Ishikawa (cell line): ENCODE data around the gene SRF.

Experiments used
- CEBPB ChIP-seq: IDR thresholded peaks from 2 replicates; pipeline ENCODE4 v1.6.1; 2012
- CREB1 ChIP-seq: IDR thresholded peaks from 2 replicates; pipeline ENCODE4 v1.6.1; 2012; ENCODE audit warnings: low read depth
- EGR1 ChIP-seq: IDR thresholded peaks from 2 replicates; pipeline ENCODE4 v1.6.1; 2012
- EP300 ChIP-seq: IDR thresholded peaks from 2 replicates; pipeline ENCODE4 v1.6.1; 2012; ENCODE audit warnings: borderline replicate concordance
- FOXM1 ChIP-seq: IDR thresholded peaks from 2 replicates; pipeline ENCODE4 v1.6.1; 2012; ENCODE audit warnings: low read depth, borderline replicate concordance
- RAD21 ChIP-seq: IDR thresholded peaks from 2 replicates; pipeline ENCODE4 v1.6.1; 2012; ENCODE audit warnings: low read depth
- TAF1 ChIP-seq: IDR thresholded peaks from 2 replicates; pipeline ENCODE4 v1.6.1; 2012; ENCODE audit warnings: low read depth, mild to moderate bottlenecking
- TEAD4 ChIP-seq: IDR thresholded peaks from 2 replicates; pipeline ENCODE4 v1.6.1; 2012
- USF1 ChIP-seq: IDR thresholded peaks from 2 replicates; pipeline ENCODE4 v1.6.1; 2012
- YY1 ChIP-seq: IDR thresholded peaks from 2 replicates; pipeline ENCODE4 v1.6.1; 2012; ENCODE audit warnings: low read depth
- TF ChIP-seq, protein P1 (sequence below): IDR thresholded peaks from 2 replicates; pipeline ENCODE4 v1.6.1; 2012
- TF ChIP-seq, protein P2 (sequence below): IDR thresholded peaks from 2 replicates; pipeline ENCODE4 v1.6.1; 2012; ENCODE audit warnings: low read depth, mild to moderate bottlenecking

DNA sequence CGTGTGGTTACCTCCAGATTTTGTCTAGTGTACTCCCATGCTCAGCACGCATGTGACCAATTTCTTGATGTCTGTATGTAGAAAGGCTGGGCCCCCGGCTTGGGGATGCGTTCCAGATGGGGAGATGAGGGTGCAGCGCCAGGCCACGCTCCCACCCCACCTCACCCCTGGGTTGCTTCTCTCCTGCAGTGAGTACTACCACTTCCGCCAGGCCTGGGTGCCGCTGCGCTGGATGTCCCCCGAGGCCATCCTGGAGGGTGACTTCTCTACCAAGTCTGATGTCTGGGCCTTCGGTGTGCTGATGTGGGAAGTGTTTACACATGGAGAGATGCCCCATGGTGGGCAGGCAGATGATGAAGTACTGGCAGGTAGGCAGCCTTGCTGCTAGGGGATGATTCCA is 11.5 kb upstream of the SRF start:
- no peak for TF ChIP-seq CEBPB
- no peak for TF ChIP-seq CREB1
- TF ChIP-seq, protein P1, sequence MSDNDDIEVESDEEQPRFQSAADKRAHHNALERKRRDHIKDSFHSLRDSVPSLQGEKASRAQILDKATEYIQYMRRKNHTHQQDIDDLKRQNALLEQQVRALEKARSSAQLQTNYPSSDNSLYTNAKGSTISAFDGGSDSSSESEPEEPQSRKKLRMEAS: no peak
- TF ChIP-seq, protein P2, sequence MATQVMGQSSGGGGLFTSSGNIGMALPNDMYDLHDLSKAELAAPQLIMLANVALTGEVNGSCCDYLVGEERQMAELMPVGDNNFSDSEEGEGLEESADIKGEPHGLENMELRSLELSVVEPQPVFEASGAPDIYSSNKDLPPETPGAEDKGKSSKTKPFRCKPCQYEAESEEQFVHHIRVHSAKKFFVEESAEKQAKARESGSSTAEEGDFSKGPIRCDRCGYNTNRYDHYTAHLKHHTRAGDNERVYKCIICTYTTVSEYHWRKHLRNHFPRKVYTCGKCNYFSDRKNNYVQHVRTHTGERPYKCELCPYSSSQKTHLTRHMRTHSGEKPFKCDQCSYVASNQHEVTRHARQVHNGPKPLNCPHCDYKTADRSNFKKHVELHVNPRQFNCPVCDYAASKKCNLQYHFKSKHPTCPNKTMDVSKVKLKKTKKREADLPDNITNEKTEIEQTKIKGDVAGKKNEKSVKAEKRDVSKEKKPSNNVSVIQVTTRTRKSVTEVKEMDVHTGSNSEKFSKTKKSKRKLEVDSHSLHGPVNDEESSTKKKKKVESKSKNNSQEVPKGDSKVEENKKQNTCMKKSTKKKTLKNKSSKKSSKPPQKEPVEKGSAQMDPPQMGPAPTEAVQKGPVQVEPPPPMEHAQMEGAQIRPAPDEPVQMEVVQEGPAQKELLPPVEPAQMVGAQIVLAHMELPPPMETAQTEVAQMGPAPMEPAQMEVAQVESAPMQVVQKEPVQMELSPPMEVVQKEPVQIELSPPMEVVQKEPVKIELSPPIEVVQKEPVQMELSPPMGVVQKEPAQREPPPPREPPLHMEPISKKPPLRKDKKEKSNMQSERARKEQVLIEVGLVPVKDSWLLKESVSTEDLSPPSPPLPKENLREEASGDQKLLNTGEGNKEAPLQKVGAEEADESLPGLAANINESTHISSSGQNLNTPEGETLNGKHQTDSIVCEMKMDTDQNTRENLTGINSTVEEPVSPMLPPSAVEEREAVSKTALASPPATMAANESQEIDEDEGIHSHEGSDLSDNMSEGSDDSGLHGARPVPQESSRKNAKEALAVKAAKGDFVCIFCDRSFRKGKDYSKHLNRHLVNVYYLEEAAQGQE: no peak
- no peak for TF ChIP-seq YY1
- TF ChIP-seq FOXM1: no peak
- TF ChIP-seq RAD21: no peak
- TF ChIP-seq EP300: no peak
- no peak for TF ChIP-seq USF1
- TF ChIP-seq TAF1: no peak
- TF ChIP-seq EGR1: no peak
- no peak for TF ChIP-seq TEAD4
